Cerebellar cortex (tissue), 1 donor: ENCODE data around the gene ST6GAL1.
"Not testable (repeated sequence)": the region's sequence is repeated elsewhere in the genome, so short reads cannot be mapped to it uniquely, and the experiment has no call there.

Experiments
- DNase-seq: peaks from one replicate; pipeline ENCODE4 v3.0.0-alpha.2; 2015; ENCODE audit warnings: low spot score

Gene ST6GAL1

GRCh38 chr3:186940967-186941366 is 10.6 kb downstream of the ST6GAL1 start:
- DNase-seq: no peak

GRCh38 chr3:186942168-186942567 is 11.8 kb downstream of the ST6GAL1 start:
- no peak for DNase-seq

GRCh38 chr3:186945255-186945823 is 15.0 kb downstream of the ST6GAL1 start:
- no peak for DNase-seq

- DNase-seq: no peak
Observed at GRCh38 chr3:186946756-186947375, 16.5 kb downstream of the ST6GAL1 start.

GRCh38 chr3:186949281-186949982 is 19.1 kb downstream of the ST6GAL1 start:
- no peak for DNase-seq

- no peak for DNase-seq
Observed at GRCh38 chr3:186950402-186951093, 20.2 kb downstream of the ST6GAL1 start.

GRCh38 chr3:186951640-186952552 is 21.6 kb downstream of the ST6GAL1 start:
- no peak for DNase-seq

GRCh38 chr3:186953011-186953487 is 22.7 kb downstream of the ST6GAL1 start:
- DNase-seq: no peak

- DNase-seq: not testable (repeated sequence)
Observed at GRCh38 chr3:186953992-186954699, 23.8 kb downstream of the ST6GAL1 start.

- no peak for DNase-seq
Observed at GRCh38 chr3:186955898-186956696, 25.8 kb downstream of the ST6GAL1 start.

GRCh38 chr3:186959029-186959624 is 28.8 kb downstream of the ST6GAL1 start:
- DNase-seq: no peak

- no peak for DNase-seq
Observed at GRCh38 chr3:186960347-186960746, 30.0 kb downstream of the ST6GAL1 start.

GRCh38 chr3:186962445-186962844 is 32.1 kb downstream of the ST6GAL1 start:
- no peak for DNase-seq

GRCh38 chr3:186963636-186964035 is 33.3 kb downstream of the ST6GAL1 start:
- no peak for DNase-seq

- DNase-seq: no peak
Observed at GRCh38 chr3:186964071-186964470, 33.7 kb downstream of the ST6GAL1 start.

GRCh38 chr3:186964616-186965015 is 34.3 kb downstream of the ST6GAL1 start:
- no peak for DNase-seq

- DNase-seq: no peak
Observed at GRCh38 chr3:186965141-186965879, 35.0 kb downstream of the ST6GAL1 start.

GRCh38 chr3:186966406-186966805 is 36.1 kb downstream of the ST6GAL1 start:
- DNase-seq: no peak

GRCh38 chr3:186967236-186967635 is 36.9 kb downstream of the ST6GAL1 start:
- not testable (repeated sequence) for DNase-seq
